ENCODE data around the gene USP6NL.

Gene USP6NL

DNA sequence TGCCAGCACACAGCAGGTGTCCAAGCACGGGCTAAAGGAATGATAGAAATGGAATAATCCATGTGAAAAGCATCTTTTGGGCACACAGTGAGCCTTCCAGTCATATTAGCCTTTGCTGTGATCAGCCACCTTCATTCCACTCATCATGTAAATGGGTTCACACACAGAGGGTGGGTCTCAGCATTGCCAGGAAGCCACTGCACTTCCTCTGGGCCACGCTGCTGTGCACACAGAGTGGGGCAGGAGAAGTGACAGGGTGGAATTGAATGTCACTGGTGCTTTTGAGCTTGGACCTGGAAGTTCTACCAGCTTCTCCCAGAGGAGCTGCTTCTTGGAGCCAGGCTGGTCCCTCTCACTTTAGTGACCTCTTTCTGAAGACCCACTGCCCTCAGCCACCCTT, 203.5 kb downstream of the USP6NL start:
- Histone ChIP-seq H3K9me3 (replicated peaks in 1 of 2; ENCODE audit: control insufficient read depth in 2 of 2, insufficient read depth in 1 of 2, low read depth in 1 of 2, low read length in 2 of 2) (peaks cover 5 to 6% of the 10 kb centered on the region in 2 donors), H3K14ac (ENCODE audit: low read length) (no peak overlapping the region), H3K36me3 (replicated peaks in 1 of 2; ENCODE audit: control insufficient read depth in 2 of 2, insufficient read depth in 2 of 2, low read length in 2 of 2) (no peaks in the 10 kb centered on the region), H4K8ac (ENCODE audit: low read depth, low read length) (no peak overlapping the region), H3K27me3 (ENCODE audit: control insufficient read depth in 3 of 3, insufficient read depth in 3 of 3, low read depth in 1 of 3, low read length in 3 of 3) (no peaks in the 10 kb centered on the region), H3K4me3 (ENCODE audit: low read length in 2 of 2) (no peak overlapping the region), H3K4ac (ENCODE audit: low read length) (no peak overlapping the region), H3K23ac (ENCODE audit: low read depth, low read length, poor library complexity) (no peak overlapping the region), H3K4me1 (ENCODE audit: control insufficient read depth in 2 of 2, insufficient read depth in 1 of 2, low read depth in 1 of 2, low read length in 2 of 2) (no peaks in the 10 kb centered on the region), H2BK12ac (ENCODE audit: low read length) (no peak overlapping the region), H2AK5ac (ENCODE audit: low read depth, low read length) (no peak overlapping the region), H2BK5ac (ENCODE audit: low read length) (no peak overlapping the region), H2BK15ac (ENCODE audit: low read length) (no peak overlapping the region), H3K18ac (ENCODE audit: low read length) (no peak overlapping the region), H3K27ac (replicated peaks; ENCODE audit: low read length) (no peak overlapping the region), H2BK120ac (ENCODE audit: low read depth, low read length) (no peak overlapping the region), H4K91ac (ENCODE audit: low read depth, low read length, poor library complexity) (no peak overlapping the region), H3K79me1 (ENCODE audit: low read depth, low read length) (no peaks in the 10 kb centered on the region), H2AFZ (ENCODE audit: low read length) (no peak overlapping the region), H3K4me2 (ENCODE audit: insufficient read depth, low read length, poor library complexity, severe bottlenecking) (no peak overlapping the region), H3K9ac (ENCODE audit: low read depth, low read length, poor library complexity) (no peak overlapping the region)
- no peak for DNase-seq (ENCODE audit: low spot score)
- WGBS, 2 donors (ENCODE audit: extremely low coverage in 2 of 2, insufficient read length in 2 of 2, insufficient replicate concordance in 1 of 2), result no CpG with 5 or more reads among the region's 2 CpGs

DNA sequence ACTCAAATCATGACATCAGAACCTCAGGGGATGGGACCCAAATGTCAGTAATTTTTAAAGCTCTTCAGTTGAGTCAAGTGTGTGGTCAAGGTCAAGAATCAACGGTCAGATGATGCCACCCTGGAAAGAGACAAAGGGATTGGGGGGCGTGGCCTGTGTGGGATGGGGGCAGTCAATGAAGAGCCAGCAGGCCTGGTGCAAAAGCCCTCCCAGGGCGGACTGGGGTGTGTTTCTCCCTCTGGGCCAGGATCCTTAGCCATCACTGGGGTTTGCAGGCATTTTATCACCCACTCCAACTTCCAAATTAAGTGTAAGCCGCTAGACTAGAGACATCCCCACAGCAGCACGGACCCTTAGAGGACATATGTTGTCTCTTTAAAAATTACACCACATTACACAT, 204.7 kb downstream of the USP6NL start:
- no peaks in the 10 kb centered on the region for H3K79me1 ChIP-seq (ENCODE audit: low read depth, low read length)
- H3K27me3 ChIP-seq (ENCODE audit: control insufficient read depth in 3 of 3, insufficient read depth in 3 of 3, low read depth in 1 of 3, low read length in 3 of 3), result no peaks in the 10 kb centered on the region
- no peaks in the 10 kb centered on the region for H3K36me3 ChIP-seq (replicated peaks in 1 of 2; ENCODE audit: control insufficient read depth in 2 of 2, insufficient read depth in 2 of 2, low read length in 2 of 2)
- no CpG with 5 or more reads among the region's 5 CpGs for WGBS, 2 donors (ENCODE audit: extremely low coverage in 2 of 2, insufficient read length in 2 of 2, insufficient replicate concordance in 1 of 2)
- no peak overlapping the region for H3K9ac ChIP-seq (ENCODE audit: low read depth, low read length, poor library complexity)
- no peak overlapping the region for H2BK120ac ChIP-seq (ENCODE audit: low read depth, low read length)
- H3K9me3 ChIP-seq (replicated peaks in 1 of 2; ENCODE audit: control insufficient read depth in 2 of 2, insufficient read depth in 1 of 2, low read depth in 1 of 2, low read length in 2 of 2), result peaks cover 3 to 4% of the 10 kb centered on the region in 2 donors
- H4K8ac ChIP-seq (ENCODE audit: low read depth, low read length), result no peak overlapping the region
- no peak overlapping the region for H2BK5ac ChIP-seq (ENCODE audit: low read length)
- no peak for DNase-seq (ENCODE audit: low spot score)
- H3K27ac ChIP-seq (replicated peaks; ENCODE audit: low read length), result no peak overlapping the region
- peaks cover 3% of the 10 kb centered on the region in 2 donors for H3K4me1 ChIP-seq (ENCODE audit: control insufficient read depth in 2 of 2, insufficient read depth in 1 of 2, low read depth in 1 of 2, low read length in 2 of 2)
- H3K4ac ChIP-seq (ENCODE audit: low read length), result no peak overlapping the region
- no peak overlapping the region for H3K4me3 ChIP-seq (ENCODE audit: low read length in 2 of 2)
- no peak overlapping the region for H3K18ac ChIP-seq (ENCODE audit: low read length)
- no peak overlapping the region for H4K91ac ChIP-seq (ENCODE audit: low read depth, low read length, poor library complexity)
- no peak overlapping the region for H2BK15ac ChIP-seq (ENCODE audit: low read length)
- H3K23ac ChIP-seq (ENCODE audit: low read depth, low read length, poor library complexity), result no peak overlapping the region
- no peak overlapping the region for H3K14ac ChIP-seq (ENCODE audit: low read length)
- H2BK12ac ChIP-seq (ENCODE audit: low read length), result no peak overlapping the region
- no peak overlapping the region for H3K4me2 ChIP-seq (ENCODE audit: insufficient read depth, low read length, poor library complexity, severe bottlenecking)
- no peak overlapping the region for H2AFZ ChIP-seq (ENCODE audit: low read length)
- H2AK5ac ChIP-seq (ENCODE audit: low read depth, low read length), result no peak overlapping the region

DNA sequence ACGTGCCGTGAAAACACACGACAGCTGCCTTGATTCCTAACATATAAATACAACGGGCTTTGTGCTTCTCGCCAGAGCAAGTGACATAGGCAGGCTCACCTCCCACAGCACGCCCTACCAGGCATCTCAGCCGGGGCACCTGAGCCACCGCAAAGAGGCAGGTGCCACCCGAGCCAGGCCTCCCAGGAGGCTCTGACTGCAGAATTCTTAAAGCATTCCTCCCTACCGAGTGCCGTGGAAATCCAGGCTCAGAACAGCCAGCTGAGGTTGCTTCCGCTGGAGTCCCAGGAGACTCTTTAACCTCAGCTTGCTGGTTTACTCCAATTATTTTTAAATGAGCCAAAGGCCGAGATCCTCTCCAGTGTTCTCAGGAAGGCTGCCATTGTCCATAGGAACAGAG, 206.5 kb downstream of the USP6NL start:
- Histone ChIP-seq H2BK5ac (ENCODE audit: low read length) (no peak overlapping the region), H3K79me1 (ENCODE audit: low read depth, low read length) (no peaks in the 10 kb centered on the region), H2BK12ac (ENCODE audit: low read length) (no peak overlapping the region), H2BK15ac (ENCODE audit: low read length) (no peak overlapping the region), H3K4me3 (ENCODE audit: low read length in 2 of 2) (no peak overlapping the region), H3K4ac (ENCODE audit: low read length) (no peak overlapping the region), H3K27me3 (ENCODE audit: control insufficient read depth in 3 of 3, insufficient read depth in 3 of 3, low read depth in 1 of 3, low read length in 3 of 3) (peaks cover 0 to 3% (median 0%) of the 10 kb centered on the region in 3 experiments), H3K23ac (ENCODE audit: low read depth, low read length, poor library complexity) (no peak overlapping the region), H4K91ac (ENCODE audit: low read depth, low read length, poor library complexity) (no peak overlapping the region), H2AK5ac (ENCODE audit: low read depth, low read length) (peak overlapping the region; percentile 53), H3K4me1 (ENCODE audit: control insufficient read depth in 2 of 2, insufficient read depth in 1 of 2, low read depth in 1 of 2, low read length in 2 of 2) (peaks cover 7 to 14% of the 10 kb centered on the region in 2 donors), H2BK120ac (ENCODE audit: low read depth, low read length) (no peak overlapping the region), H3K18ac (ENCODE audit: low read length) (peak overlapping the region; percentile 71), H4K8ac (ENCODE audit: low read depth, low read length) (no peak overlapping the region), H3K9ac (ENCODE audit: low read depth, low read length, poor library complexity) (peak overlapping the region; percentile 39), H3K9me3 (replicated peaks in 1 of 2; ENCODE audit: control insufficient read depth in 2 of 2, insufficient read depth in 1 of 2, low read depth in 1 of 2, low read length in 2 of 2) (peaks cover 3 to 6% of the 10 kb centered on the region in 2 donors), H3K14ac (ENCODE audit: low read length) (no peak overlapping the region), H2AFZ (ENCODE audit: low read length) (no peak overlapping the region), H3K27ac (replicated peaks; ENCODE audit: low read length) (no peak overlapping the region), H3K4me2 (ENCODE audit: insufficient read depth, low read length, poor library complexity, severe bottlenecking) (no peak overlapping the region), H3K36me3 (replicated peaks in 1 of 2; ENCODE audit: control insufficient read depth in 2 of 2, insufficient read depth in 2 of 2, low read length in 2 of 2) (no peaks in the 10 kb centered on the region)
- DNase-seq (ENCODE audit: low spot score), result no peak
- WGBS, 2 donors (ENCODE audit: extremely low coverage in 2 of 2, insufficient read length in 2 of 2, insufficient replicate concordance in 1 of 2), result no CpG with 5 or more reads among the region's 13 CpGs
